Fibroblast of skin of left quadriceps (primary cell): ENCODE measurements around the gene PAFAH1B1.
"Not testable (repeated sequence)": the region's sequence is repeated elsewhere in the genome, so short reads cannot be mapped to it uniquely, and the experiment has no call there.

ENCODE experiments used
- DNase-seq, 2 experiments: peaks; one replicate each; pipeline ENCODE4 v3.0.0-alpha.2; 2013; ENCODE audit warnings: low read depth in 2 of 2

The PAFAH1B1 gene

DNA sequence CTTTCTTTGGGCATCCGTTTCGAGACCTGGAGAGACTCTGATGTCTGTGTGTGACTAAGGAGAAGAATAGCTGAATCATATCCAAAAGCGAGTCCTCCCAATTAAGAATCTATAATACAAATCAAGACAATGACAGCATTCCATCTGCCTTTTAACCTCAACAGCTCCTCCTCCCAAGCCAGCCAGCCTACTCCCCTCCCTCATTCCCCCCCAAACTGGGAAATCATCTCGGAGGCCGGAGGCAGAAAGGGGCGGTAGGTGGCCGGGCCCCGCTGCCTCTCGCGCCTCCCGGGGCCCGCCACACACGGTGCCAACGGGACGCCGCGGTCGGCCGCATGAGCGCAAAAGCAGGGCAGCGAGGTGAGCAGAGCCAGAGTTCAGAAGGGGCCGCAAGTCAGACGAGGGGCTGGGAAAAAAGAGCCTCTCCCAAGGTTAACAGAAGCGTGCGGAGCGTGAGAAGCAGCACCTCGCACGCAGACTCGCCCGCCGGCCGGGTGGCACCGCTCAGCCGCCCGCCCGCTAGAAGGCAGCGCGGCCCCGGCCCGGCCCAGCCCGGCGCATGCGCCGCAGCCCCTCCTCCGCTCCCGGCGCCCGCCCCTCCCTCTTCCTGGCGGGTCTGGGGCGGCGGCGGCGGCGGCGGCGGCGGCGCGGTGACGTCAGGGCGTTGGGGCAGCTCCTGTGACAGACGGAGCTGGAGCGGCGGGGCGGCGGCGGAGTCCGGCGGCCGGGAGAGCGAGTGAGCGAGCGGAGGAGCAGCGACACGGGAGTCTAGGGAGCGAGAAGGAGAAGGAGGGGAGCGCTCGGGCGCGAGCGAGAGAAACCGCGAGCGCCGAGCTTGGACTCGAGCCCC, at the start of gene PAFAH1B1:
Gene PAFAH1B1, plus strand, starts transcription at position 684 of the 850 bp plus-strand sequence. CDS start 44,635 bp downstream, outside the sequence.
- DNase-seq: peak; percentile 84 to 86

DNA sequence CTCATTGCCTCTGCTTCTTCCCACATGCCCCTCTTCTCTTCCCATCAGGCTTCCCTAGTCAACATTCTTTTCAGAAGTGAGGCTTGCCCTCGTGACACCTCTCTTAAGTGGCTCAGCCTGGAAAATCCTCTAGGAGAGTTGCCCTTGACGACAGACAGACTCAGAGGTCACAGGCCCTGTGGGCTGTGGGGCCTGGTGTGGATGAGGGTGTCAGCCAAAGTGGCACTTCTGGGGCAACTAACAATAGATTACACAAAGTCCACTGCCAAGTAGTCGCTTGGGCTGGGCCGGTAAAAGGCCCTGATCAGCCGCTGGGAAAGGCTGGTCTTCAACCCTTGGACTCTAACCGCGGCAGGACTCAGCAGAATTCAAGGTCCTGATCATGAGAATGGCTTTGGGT, 48.1 kb upstream of the PAFAH1B1 start:
- no peak for DNase-seq

- peak in 1 of 2 experiments; percentile 3 for DNase-seq
Measured at GRCh38 chr17:2547176-2547575, 46.3 kb upstream of the PAFAH1B1 start.

DNA sequence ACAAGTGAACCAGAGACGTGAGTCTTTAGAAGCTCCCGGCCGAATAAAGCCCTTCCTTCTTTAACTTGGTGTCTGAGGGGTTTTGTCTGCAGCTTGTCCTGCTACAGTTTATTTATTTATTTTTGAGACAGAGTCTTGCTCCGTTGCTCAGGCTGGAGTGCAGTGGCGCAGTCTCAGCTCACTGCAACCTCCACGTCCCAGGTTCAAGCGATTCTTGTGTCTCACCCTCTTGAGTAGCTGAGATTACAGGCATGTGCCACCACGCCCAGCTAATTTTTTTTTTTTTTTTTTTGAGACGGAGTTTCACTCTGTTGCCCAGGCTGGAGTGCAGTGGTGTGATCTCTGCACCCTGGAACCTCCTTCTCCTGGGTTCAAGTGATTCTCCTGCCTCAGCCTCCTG, 45.4 kb upstream of the PAFAH1B1 start:
- not testable (repeated sequence) for DNase-seq

- no peak for DNase-seq
Measured at GRCh38 chr17:2549392-2550211, 43.9 kb upstream of the PAFAH1B1 start.

GRCh38 chr17:2551493-2551892, 42.0 kb upstream of the PAFAH1B1 start:
- no peak for DNase-seq

GRCh38 chr17:2551928-2552327, 41.5 kb upstream of the PAFAH1B1 start:
- no peak for DNase-seq

DNA sequence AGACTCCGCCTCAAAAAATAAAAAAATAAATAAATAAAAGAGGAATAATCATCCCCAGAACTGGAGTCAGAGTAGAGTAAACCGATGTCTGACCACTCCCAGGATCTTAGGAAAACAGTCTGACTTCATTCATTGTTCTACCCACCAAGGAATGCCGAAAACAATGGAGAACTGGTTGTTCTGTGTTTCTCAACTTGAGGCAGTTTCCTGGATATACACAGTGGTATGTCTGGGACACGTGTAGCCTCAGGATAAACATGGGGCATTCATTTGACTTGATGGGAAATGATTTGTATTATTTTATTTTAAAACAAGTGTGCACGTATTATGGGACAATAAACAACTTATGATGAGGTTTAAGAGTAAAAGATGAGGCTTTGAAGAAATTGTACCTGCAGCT, 32.8 kb upstream of the PAFAH1B1 start:
- no peak for DNase-seq

GRCh38 chr17:2562162-2562858, 31.1 kb upstream of the PAFAH1B1 start:
- DNase-seq: no peak

DNA sequence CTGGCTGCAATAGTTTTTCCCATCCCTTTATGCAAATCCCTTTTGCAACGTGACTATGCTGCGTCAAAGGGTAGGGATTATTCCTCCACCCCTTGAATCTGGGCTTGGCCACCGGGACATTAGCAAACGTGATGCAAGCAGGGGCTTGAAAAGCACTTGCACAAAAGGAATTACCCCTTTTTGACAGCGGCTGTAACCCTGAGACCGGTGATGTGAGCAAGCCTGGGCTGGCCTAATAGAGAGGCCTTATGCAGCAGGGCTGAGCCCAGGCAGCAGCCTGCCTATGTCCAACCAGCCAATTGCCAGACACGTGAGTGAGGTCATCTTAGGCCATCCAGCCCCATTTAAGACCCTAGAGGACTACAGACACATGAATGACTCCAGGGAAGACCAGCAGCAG, 30.4 kb upstream of the PAFAH1B1 start:
- DNase-seq: no peak

GRCh38 chr17:2563543-2563942, 29.9 kb upstream of the PAFAH1B1 start:
- no peak for DNase-seq

DNA sequence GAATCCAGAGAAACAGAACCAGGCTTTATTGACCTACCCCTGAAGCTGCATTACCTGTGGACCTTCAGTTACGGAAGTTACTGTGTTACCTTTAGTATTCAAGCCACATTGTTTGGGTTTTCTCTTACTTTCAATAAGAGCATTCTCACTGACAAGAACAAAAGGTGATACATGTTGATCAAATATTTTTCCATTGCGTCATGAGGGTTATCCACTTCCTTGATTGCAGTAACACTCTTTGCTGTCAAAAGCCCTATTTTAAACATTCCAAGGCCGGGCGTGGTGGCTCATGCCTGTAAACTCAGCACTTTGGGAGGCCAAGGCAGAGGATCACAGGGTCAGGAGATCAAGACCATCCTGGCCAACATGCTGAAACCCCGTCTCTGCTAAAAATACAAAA, 28.6 kb upstream of the PAFAH1B1 start:
- no peak for DNase-seq

GRCh38 chr17:2566056-2566455, 27.4 kb upstream of the PAFAH1B1 start:
- no peak for DNase-seq

GRCh38 chr17:2571523-2572303, 21.7 kb upstream of the PAFAH1B1 start:
- no peak for DNase-seq

DNA sequence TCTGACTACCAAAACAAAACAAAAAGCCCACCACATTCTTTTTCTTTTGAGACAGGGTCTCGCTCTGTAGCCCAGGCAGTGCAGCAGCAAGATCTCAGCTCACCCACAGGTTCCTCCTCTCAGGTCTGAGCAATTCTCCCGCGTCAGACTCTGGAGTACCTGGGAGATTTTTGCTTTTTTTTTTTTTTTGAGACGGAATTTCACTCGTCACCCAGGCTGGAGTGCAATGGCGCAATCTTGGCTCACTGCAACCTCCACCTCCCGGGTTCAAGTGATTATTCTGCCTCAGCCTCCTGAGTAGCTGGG, 21.2 kb upstream of the PAFAH1B1 start:
- DNase-seq: not testable (repeated sequence)

GRCh38 chr17:2580151-2580550, 13.3 kb upstream of the PAFAH1B1 start:
- DNase-seq: no peak

DNA sequence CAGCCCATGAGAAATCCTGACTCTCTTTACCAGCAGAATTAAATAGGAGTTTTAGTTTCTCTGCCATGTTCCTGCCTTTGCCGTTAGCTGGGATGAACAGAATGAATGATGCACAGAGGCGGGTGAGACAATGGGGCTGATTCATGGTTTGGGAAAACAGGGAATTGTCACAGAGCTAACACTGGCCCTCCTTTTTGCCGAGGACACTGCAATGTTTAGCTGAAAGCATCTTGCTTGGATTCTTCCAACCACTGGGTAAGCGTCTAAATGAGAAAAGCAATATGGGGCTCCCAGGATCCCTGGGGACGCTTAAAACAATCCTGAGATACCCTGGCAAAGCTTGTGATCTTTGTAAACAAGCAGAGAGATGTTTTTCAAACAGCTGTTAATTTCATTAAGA, 12.8 kb upstream of the PAFAH1B1 start:
- no peak for DNase-seq

DNA sequence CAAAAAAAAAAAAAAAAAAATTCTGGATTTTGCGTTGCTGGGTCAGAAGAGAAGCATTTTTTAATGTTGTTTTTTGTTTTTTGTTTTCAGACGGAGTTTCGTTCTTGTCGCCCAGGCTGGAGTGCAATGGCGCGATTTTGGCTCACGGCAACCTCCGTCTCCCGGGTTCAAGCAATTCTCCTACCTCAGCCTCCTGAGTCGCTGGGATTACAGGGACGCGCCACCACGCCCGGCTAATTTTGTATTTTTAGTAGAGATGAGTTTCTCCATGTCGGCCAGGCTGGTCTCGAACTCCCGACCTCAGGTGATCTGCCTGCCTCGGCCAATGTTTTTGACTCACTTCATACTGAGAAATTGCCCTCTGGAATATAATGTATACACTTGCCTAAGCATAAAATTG, 11.0 kb upstream of the PAFAH1B1 start:
- no peak for DNase-seq

- no peak for DNase-seq
Measured at GRCh38 chr17:2591040-2591640, 2.3 kb upstream of the PAFAH1B1 start.

DNA sequence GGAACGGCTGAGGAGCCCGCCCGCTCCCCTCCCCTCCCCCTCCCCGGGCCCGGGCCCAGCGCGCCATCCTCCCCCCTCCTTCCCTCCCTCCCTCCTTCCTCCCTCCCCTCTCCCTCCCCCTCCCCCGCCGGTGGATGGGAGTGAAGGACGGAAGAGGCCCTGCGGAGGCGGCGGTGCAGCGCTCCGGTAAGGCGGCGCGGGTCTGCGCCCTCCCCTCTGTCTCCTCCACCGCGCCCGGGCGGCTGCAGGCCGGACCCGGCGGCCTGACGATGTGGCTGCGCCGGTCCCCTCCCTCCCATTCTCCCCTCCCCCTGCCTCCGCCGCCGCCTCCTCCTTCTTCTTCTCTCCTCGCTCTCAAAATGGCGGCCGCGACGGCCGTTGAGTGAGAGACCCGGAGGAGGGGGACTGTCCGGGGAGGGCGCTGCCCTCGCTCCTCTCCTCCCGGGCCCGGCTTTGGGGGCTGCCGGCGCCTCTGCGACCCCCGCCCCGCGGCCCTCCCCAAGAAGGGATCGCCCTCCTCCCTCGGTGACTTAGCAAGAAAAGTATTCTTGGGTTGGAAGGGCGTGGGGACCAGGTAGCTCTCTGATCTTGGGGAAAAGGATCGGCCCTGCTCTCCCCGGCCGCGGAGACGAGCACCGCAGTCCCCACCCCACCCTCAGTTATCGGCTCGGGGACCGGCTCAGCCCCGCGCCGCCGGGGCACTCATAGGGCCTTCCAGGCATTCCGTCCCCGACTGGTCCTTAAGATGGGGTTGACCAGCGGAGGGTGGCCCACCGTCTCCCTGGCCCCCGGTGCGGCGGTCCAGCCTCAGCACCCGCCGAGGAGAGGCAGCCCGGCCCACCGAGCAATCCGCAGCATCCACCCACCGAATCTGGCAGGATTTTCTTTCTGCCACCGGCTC, 617 bp downstream of the PAFAH1B1 start:
- peak; percentile 54 to 55 for DNase-seq
